Sigmoid colon (tissue), 3 donors: ENCODE results near the gene ACADM.

Experiments
- CTCF ChIP-seq, 4 experiments: fragments of 450-650 bp in 3 of 4; fragments of 200-600 bp in 1 of 4; IDR thresholded peaks; one replicate each; pipeline ENCODE4 v1.5.1; 2016 to 2019; ENCODE audit warnings: antibody characterized with exemption in 4 of 4, mild to moderate bottlenecking in 3 of 4, moderate library complexity in 2 of 4
- POLR2A ChIP-seq, 2 donors: fragments of 450-650 bp; IDR thresholded peaks; one replicate each; pipeline ENCODE4 v1.6.1; 2016; ENCODE audit warnings: antibody characterized with exemption in 2 of 2, mild to moderate bottlenecking in 2 of 2, moderate library complexity in 2 of 2

- TF ChIP-seq POLR2A (IDR thresholded peaks at IDR 0.05) (no peak), CTCF (IDR thresholded peaks at IDR 0.05) (no peak)
These were observed 1.5 kb upstream of the ACADM start for GRCh38 chr1:75722966-75723365.
